PFSK-1 (cell line): ENCODE data around the gene PHLDA3.

Experiments used
- FOXP2 ChIP-seq: optimal IDR thresholded peaks from 2 replicates; pipeline ENCODE3; 2011; ENCODE audit warnings: borderline replicate concordance, control low read depth, inconsistent platforms; ENCODE audit not compliant: insufficient read depth; ENCODE audit errors: extremely low read length, extremely low read depth
- POLR2AphosphoS5 ChIP-seq: IDR thresholded peaks from 2 replicates; pipeline ENCODE4 v1.6.1; 2012; ENCODE audit warnings: low read depth, mild to moderate bottlenecking, control low read depth, low read length, moderate library complexity
- SIN3A ChIP-seq: IDR thresholded peaks from 2 replicates; pipeline ENCODE4 v1.6.1; 2012; ENCODE audit warnings: mild to moderate bottlenecking, low read length, moderate library complexity, borderline replicate concordance; ENCODE audit not compliant: insufficient read depth
- TAF1 ChIP-seq: IDR thresholded peaks from 2 replicates; pipeline ENCODE4 v1.6.1; 2012; ENCODE audit warnings: low read length, control low read depth, borderline replicate concordance; ENCODE audit not compliant: insufficient read depth
- TF ChIP-seq, protein P1 (sequence below), 2 experiments: IDR thresholded peaks; 2 replicates each; pipeline versions ENCODE4 v1.6.1 to v1.8.0; 2011 to 2012; ENCODE audit warnings: low read depth in 2 of 2, low read length in 2 of 2, control low read depth in 1 of 2, inconsistent platforms in 1 of 2, mild to moderate bottlenecking in 1 of 2, moderate library complexity in 1 of 2; ENCODE audit not compliant: insufficient read depth in 1 of 2

PHLDA3 gene

DNA sequence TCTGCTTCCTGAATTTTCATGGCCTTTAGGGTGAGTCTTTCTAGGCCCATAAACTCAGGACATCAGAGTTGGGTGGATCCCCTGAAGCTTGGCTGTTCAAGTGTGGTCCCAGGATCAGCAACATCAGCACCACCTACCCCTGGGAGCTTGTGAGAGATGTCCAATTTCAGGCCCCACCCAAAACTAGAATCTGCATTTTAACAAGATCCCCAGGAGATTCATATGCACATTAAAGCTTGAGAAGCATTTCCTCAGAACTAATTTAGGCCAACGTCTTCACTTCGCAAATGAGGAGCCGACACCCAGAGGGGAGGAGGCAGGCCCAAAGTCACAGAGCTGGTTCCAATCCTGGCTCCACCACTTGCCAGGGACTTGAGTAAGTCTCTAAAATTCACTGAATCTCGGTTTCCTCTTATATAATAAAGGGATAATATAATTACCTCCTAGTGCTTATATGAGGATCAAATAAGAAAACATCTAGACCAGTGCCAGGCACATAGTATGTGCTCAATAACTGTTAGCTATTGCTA is 10.3 kb upstream of the PHLDA3 start:
- no peak for TF ChIP-seq SIN3A
- TF ChIP-seq TAF1 = no peak

DNA sequence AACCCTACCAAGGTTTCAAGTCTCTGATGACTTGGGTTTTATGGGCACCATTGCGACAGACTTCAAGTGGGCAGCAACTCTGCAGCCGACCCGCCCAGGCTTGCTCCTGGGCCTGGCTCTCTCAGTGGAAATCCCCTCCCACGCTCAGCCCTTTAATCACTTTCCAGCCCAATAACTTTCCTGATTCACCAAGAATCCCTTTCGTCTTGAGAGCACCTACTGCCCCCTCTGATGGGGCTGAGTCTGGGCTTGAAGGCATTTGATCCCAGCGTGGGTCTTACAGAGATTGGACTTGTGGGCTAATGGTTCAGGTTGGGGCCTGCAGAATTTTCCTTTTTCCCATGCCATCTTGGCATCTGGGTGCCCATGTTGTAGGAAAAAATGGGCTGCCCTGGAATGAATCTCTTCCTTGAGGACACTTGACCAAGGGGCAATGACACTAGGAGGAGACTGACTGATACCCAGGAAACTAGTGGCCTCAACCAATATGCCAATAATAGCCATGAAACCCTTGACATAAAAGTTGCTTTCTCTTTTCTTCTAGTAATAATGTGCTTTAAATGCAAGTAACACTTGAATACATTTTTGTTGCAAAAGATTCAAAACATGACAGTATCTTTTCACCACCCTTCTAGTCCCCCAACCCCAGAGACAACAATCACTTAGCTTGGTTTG is 7.8 kb upstream of the PHLDA3 start:
- TF ChIP-seq TAF1 = no peak
- TF ChIP-seq POLR2AphosphoS5 = no peak
- TF ChIP-seq, protein P1, sequence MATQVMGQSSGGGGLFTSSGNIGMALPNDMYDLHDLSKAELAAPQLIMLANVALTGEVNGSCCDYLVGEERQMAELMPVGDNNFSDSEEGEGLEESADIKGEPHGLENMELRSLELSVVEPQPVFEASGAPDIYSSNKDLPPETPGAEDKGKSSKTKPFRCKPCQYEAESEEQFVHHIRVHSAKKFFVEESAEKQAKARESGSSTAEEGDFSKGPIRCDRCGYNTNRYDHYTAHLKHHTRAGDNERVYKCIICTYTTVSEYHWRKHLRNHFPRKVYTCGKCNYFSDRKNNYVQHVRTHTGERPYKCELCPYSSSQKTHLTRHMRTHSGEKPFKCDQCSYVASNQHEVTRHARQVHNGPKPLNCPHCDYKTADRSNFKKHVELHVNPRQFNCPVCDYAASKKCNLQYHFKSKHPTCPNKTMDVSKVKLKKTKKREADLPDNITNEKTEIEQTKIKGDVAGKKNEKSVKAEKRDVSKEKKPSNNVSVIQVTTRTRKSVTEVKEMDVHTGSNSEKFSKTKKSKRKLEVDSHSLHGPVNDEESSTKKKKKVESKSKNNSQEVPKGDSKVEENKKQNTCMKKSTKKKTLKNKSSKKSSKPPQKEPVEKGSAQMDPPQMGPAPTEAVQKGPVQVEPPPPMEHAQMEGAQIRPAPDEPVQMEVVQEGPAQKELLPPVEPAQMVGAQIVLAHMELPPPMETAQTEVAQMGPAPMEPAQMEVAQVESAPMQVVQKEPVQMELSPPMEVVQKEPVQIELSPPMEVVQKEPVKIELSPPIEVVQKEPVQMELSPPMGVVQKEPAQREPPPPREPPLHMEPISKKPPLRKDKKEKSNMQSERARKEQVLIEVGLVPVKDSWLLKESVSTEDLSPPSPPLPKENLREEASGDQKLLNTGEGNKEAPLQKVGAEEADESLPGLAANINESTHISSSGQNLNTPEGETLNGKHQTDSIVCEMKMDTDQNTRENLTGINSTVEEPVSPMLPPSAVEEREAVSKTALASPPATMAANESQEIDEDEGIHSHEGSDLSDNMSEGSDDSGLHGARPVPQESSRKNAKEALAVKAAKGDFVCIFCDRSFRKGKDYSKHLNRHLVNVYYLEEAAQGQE (IDR thresholded peaks at IDR 0.05; ENCODE audit: insufficient read depth in 1 of 2, low read depth in 2 of 2, low read length in 2 of 2) = no peak
- no peak for TF ChIP-seq FOXP2
- no peak for TF ChIP-seq SIN3A

DNA sequence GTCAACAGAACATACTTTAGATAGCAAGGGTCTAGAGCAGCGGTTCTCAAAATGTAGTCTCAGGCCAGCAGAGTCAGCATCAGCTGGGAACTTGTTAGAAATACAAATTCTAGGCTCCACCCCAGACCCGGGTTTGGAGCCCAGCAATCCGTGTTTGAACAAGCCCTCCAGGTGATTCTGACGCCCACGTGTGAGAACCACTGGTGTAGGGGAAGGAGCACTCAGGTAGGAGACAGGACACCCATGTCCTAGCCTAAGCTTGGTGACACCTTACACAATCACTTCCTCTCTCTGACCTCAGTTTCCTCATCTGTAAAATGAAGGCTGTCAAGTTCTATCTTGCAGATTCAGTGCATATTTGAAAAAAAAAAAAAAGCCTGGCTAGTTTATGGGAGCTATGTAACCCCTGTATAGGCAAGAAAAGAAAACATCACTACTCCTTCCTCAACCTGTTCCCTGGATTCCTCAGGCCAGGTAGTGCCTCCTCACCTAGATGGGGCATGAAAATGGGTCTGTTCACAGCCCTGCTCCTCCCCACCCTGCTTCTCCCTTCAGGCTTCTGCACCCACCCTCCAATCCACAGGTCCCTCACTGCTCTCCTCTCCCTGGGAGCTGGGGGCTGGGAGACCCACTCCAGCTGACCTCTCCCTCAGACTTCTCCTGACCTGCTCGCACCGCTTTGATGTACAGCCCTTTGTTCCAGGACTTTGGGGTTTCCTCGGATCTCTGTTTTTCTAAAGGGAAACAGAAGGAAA is 7.1 kb upstream of the PHLDA3 start:
- TF ChIP-seq FOXP2 (no peak), SIN3A (no peak), POLR2AphosphoS5 (no peak), TAF1 (no peak)
- TF ChIP-seq, protein P1 (IDR thresholded peaks at IDR 0.05; ENCODE audit: insufficient read depth in 1 of 2, low read depth in 2 of 2, low read length in 2 of 2) = no peak

DNA sequence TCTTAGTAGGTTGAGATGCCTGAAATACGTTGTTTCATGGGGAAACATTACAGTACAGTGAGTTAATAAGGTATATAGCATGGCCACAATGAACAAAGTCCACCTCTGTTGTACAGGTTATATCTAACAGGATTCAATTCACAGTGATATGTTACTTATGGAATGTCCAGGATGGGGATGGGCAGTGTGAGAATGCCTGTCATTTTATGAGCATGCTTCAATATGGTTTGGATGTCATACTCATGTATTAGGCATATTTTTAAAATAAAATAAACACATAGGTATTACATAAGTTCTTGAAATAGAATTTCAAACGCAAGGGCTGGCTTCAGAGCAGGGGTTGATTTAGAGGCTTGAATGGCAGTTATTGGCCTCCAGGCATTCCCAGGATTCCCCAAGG is 6.1 kb upstream of the PHLDA3 start:
- no peak for TF ChIP-seq SIN3A
- no peak for TF ChIP-seq FOXP2
- no peak for TF ChIP-seq TAF1
- TF ChIP-seq, protein P1 (IDR thresholded peaks at IDR 0.05; ENCODE audit: insufficient read depth in 1 of 2, low read depth in 2 of 2, low read length in 2 of 2) = no peak

DNA sequence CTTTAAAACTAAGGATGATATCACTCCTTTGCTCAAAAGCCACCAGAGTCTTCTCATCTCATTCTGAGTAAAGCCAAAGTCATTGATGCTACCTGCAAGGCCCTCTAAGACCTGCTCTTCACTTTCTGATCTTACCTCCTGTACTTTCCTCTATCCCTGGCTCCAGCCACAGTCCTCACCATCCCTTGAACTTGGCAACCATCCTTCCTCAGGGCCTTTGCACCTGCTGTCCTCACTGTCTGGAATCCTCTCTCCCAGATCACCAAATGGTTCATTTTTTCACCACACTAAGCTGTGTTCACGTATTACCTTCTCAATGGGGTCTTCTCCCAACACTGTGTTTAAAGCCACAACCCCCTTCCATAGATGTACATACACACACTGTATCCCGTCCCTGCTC is 4.3 kb upstream of the PHLDA3 start:
- no peak for TF ChIP-seq TAF1
- TF ChIP-seq POLR2AphosphoS5 = no peak
- no peak for TF ChIP-seq FOXP2
- TF ChIP-seq, protein P1 (IDR thresholded peaks at IDR 0.05; ENCODE audit: insufficient read depth in 1 of 2, low read depth in 2 of 2, low read length in 2 of 2) = no peak
- no peak for TF ChIP-seq SIN3A
